GM12878 (cell line): Measurements from ENCODE around the gene CLEC5A. TPM values are rescaled to one million over a fixed set of nuclear protein-coding genes. Genes with fewer than 3 reads are reported as not detected.

Experiments used
- BHLHE40 ChIP-seq, 2 experiments: fragments of 450-650 bp in 1 of 2; IDR thresholded peaks; 2 replicates each; pipeline ENCODE4 v1.6.1; 2011 to 2017; ENCODE audit warnings: low read depth in 2 of 2, borderline replicate concordance in 1 of 2, improper control_type of control experiment in 1 of 2, low read length in 1 of 2, mild to moderate bottlenecking in 1 of 2
- CEBPB ChIP-seq, 2 experiments: fragments of 150-350 bp in 1 of 2; IDR thresholded peaks; 2 replicates each; pipeline ENCODE4 v1.6.1; 2012 to 2014; ENCODE audit warnings: low read depth in 2 of 2, low read length in 2 of 2, borderline replicate concordance in 1 of 2, inconsistent platforms in 1 of 2
- HDAC2 ChIP-seq: fragments of 200-600 bp; sonication (generic); IDR thresholded peaks from 2 replicates; pipeline ENCODE4 v1.6.1; 2017
- JUNB ChIP-seq: IDR thresholded peaks from 2 replicates; pipeline ENCODE4 v1.6.1; 2016; ENCODE audit warnings: antibody characterized with exemption, mild to moderate bottlenecking
- JUND ChIP-seq: IDR thresholded peaks from 2 replicates; pipeline ENCODE4 v1.6.1; 2012; ENCODE audit warnings: low read depth, mild to moderate bottlenecking, low read length, improper control_type of control experiment, moderate library complexity
- KAT2A ChIP-seq: conservative IDR thresholded peaks from 2 replicates; pipeline ENCODE4 v1.6.1; 2011; ENCODE audit warnings: low read depth, low read length; ENCODE audit not compliant: control insufficient read depth
- MXI1 ChIP-seq: fragments of 150-350 bp; IDR thresholded peaks from 2 replicates; pipeline ENCODE4 v1.6.1; 2011; ENCODE audit warnings: low read depth, mild to moderate bottlenecking, inconsistent platforms, low read length, improper control_type of control experiment
- MYB ChIP-seq: fragments of 150-350 bp; IDR thresholded peaks from 2 replicates; pipeline ENCODE4 v1.6.1; 2014; ENCODE audit warnings: mild to moderate bottlenecking, low read depth, low read length, borderline replicate concordance
- PKNOX1 ChIP-seq: fragments of 450-650 bp; IDR thresholded peaks from 2 replicates; pipeline ENCODE4 v1.6.1; 2016; ENCODE audit warnings: mild to moderate bottlenecking
- POLR2A ChIP-seq: IDR thresholded peaks from 2 replicates; pipeline ENCODE4 v1.6.1; 2011; ENCODE audit warnings: low read depth, mild to moderate bottlenecking, low read length
- RBBP5 ChIP-seq: fragments of 200-600 bp; sonication (generic); conservative IDR thresholded peaks from 2 replicates; pipeline ENCODE4 v1.6.1; 2016
- SP1 ChIP-seq: IDR thresholded peaks from one replicate; pipeline ENCODE4 v1.6.1; 2011; ENCODE audit warnings: low read depth, low read length
- SUZ12 ChIP-seq: fragments of 200-600 bp; sonication (generic); IDR thresholded peaks from one replicate; pipeline ENCODE4 v1.6.1; 2018; ENCODE audit warnings: antibody characterized with exemption, mild to moderate bottlenecking; ENCODE audit not compliant: unreplicated experiment
- YBX1 ChIP-seq: fragments of 450-650 bp; IDR thresholded peaks from 2 replicates; pipeline ENCODE4 v1.6.1; 2016; ENCODE audit warnings: antibody characterized with exemption
- ZNF274 ChIP-seq: IDR thresholded peaks from one replicate; pipeline ENCODE4 v1.8.0; 2011; ENCODE audit not compliant: insufficient read length, insufficient read depth
- ZNF622 ChIP-seq: fragments of 450-650 bp; IDR thresholded peaks from 2 replicates; pipeline ENCODE4 v1.6.1; 2017; ENCODE audit warnings: mild to moderate bottlenecking, inconsistent platforms
- polyA plus RNA-seq, 11 experiments: library from polyadenylated mRNA; depleted of rRNA in 4 of 11; unstranded in 6 of 11; stranded (reverse) in 5 of 11; fragments of >200 nt; fragmentation: Nextera tagmentation in 4 of 11; fragmentation: Illumina TruSeq in 1 of 11; extraction: Ambion mirVana in 4 of 11; extraction: Trizol in 1 of 11; gene quantifications; 1 replicate in 1 of 11; 2 replicates in 10 of 11; pipeline versions ENCODE4 v1.2.1 to v1.2.3, GENCODE V29; 2011 to 2016; ENCODE audit warnings: inconsistent platforms in 2 of 11, missing spikeins in 2 of 11, low read depth in 1 of 11
- total RNA-seq, 4 experiments: library from RNA; depleted of rRNA in 3 of 4; stranded (reverse); fragments of >200 nt in 3 of 4; fragmentation: Illumina TruSeq in 1 of 4; extraction: Trizol in 1 of 4; gene quantifications; 2 replicates each; pipeline versions ENCODE4 v1.2.1 to v1.2.3, GENCODE V29; 2013 to 2021
- TF ChIP-seq, protein P1 (sequence below): IDR thresholded peaks from 2 replicates; pipeline ENCODE4 v1.6.1; 2012; ENCODE audit warnings: low read length, inconsistent platforms
- TF ChIP-seq, protein P2 (sequence below): fragments of 450-650 bp; IDR thresholded peaks from 2 replicates; pipeline ENCODE4 v1.6.1; 2017; ENCODE audit warnings: mild to moderate bottlenecking, moderate library complexity
- TF ChIP-seq, protein P3 (sequence below): IDR thresholded peaks from 2 replicates; pipeline ENCODE4 v1.6.1; 2011; ENCODE audit warnings: low read depth, mild to moderate bottlenecking, low read length, moderate library complexity, borderline replicate concordance; ENCODE audit errors: extremely low read depth
- TF ChIP-seq, protein P4 (sequence below): fragments of 450-650 bp; formaldehyde crosslinking; IDR thresholded peaks from 2 replicates; pipeline ENCODE4 v1.5.0; 2022; ENCODE audit warnings: mild to moderate bottlenecking, missing genetic modification characterization

The CLEC5A gene
- total and polyA plus RNA-seq, 10 of the 15 experiments (the other 5 are each of a cell fraction or from before 2014, with no cell fraction given): not detected

- TF ChIP-seq MXI1: no peak
- TF ChIP-seq SP1: no peak
- peak; percentile 97 for TF ChIP-seq JUNB
- TF ChIP-seq PKNOX1: no peak
- TF ChIP-seq BHLHE40 (IDR thresholded peaks at IDR 0.05; ENCODE audit: borderline replicate concordance in 1 of 2, low read depth in 2 of 2, low read length in 1 of 2): no peak
- no peak for TF ChIP-seq JUND
- TF ChIP-seq, protein P1, sequence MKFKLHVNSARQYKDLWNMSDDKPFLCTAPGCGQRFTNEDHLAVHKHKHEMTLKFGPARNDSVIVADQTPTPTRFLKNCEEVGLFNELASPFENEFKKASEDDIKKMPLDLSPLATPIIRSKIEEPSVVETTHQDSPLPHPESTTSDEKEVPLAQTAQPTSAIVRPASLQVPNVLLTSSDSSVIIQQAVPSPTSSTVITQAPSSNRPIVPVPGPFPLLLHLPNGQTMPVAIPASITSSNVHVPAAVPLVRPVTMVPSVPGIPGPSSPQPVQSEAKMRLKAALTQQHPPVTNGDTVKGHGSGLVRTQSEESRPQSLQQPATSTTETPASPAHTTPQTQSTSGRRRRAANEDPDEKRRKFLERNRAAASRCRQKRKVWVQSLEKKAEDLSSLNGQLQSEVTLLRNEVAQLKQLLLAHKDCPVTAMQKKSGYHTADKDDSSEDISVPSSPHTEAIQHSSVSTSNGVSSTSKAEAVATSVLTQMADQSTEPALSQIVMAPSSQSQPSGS: peak; percentile 73; the same call in 1 of the 2 replicates
- no peak for TF ChIP-seq HDAC2
- no peak for TF ChIP-seq MYB
- no peak for TF ChIP-seq KAT2A
- TF ChIP-seq SUZ12: no peak
- TF ChIP-seq, protein P2, sequence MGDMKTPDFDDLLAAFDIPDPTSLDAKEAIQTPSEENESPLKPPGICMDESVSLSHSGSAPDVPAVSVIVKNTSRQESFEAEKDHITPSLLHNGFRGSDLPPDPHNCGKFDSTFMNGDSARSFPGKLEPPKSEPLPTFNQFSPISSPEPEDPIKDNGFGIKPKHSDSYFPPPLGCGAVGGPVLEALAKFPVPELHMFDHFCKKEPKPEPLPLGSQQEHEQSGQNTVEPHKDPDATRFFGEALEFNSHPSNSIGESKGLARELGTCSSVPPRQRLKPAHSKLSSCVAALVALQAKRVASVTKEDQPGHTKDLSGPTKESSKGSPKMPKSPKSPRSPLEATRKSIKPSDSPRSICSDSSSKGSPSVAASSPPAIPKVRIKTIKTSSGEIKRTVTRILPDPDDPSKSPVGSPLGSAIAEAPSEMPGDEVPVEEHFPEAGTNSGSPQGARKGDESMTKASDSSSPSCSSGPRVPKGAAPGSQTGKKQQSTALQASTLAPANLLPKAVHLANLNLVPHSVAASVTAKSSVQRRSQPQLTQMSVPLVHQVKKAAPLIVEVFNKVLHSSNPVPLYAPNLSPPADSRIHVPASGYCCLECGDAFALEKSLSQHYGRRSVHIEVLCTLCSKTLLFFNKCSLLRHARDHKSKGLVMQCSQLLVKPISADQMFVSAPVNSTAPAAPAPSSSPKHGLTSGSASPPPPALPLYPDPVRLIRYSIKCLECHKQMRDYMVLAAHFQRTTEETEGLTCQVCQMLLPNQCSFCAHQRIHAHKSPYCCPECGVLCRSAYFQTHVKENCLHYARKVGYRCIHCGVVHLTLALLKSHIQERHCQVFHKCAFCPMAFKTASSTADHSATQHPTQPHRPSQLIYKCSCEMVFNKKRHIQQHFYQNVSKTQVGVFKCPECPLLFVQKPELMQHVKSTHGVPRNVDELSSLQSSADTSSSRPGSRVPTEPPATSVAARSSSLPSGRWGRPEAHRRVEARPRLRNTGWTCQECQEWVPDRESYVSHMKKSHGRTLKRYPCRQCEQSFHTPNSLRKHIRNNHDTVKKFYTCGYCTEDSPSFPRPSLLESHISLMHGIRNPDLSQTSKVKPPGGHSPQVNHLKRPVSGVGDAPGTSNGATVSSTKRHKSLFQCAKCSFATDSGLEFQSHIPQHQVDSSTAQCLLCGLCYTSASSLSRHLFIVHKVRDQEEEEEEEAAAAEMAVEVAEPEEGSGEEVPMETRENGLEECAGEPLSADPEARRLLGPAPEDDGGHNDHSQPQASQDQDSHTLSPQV: no peak
- no peak for TF ChIP-seq POLR2A
- TF ChIP-seq CEBPB (IDR thresholded peaks at IDR 0.05; ENCODE audit: borderline replicate concordance in 1 of 2, low read depth in 2 of 2, low read length in 2 of 2): no peak
- no peak for TF ChIP-seq RBBP5
- no peak for TF ChIP-seq YBX1
- TF ChIP-seq, protein P3, sequence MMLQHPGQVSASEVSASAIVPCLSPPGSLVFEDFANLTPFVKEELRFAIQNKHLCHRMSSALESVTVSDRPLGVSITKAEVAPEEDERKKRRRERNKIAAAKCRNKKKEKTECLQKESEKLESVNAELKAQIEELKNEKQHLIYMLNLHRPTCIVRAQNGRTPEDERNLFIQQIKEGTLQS: no peak
- TF ChIP-seq, protein P4, sequence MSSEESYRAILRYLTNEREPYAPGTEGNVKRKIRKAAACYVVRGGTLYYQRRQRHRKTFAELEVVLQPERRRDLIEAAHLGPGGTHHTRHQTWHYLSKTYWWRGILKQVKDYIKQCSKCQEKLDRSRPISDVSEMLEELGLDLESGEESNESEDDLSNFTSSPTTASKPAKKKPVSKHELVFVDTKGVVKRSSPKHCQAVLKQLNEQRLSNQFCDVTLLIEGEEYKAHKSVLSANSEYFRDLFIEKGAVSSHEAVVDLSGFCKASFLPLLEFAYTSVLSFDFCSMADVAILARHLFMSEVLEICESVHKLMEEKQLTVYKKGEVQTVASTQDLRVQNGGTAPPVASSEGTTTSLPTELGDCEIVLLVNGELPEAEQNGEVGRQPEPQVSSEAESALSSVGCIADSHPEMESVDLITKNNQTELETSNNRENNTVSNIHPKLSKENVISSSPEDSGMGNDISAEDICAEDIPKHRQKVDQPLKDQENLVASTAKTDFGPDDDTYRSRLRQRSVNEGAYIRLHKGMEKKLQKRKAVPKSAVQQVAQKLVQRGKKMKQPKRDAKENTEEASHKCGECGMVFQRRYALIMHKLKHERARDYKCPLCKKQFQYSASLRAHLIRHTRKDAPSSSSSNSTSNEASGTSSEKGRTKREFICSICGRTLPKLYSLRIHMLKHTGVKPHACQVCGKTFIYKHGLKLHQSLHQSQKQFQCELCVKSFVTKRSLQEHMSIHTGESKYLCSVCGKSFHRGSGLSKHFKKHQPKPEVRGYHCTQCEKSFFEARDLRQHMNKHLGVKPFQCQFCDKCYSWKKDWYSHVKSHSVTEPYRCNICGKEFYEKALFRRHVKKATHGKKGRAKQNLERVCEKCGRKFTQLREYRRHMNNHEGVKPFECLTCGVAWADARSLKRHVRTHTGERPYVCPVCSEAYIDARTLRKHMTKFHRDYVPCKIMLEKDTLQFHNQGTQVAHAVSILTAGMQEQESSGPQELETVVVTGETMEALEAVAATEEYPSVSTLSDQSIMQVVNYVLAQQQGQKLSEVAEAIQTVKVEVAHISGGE (CRISPR knock-in tag): no peak
- no peak for TF ChIP-seq ZNF274
- no peak for TF ChIP-seq ZNF622
These were observed 62.1 kb downstream of the CLEC5A start (continued) for GRCh38 chr7:141884539-141885225.
